A549 (cell line): Measurements from ENCODE around the gene PROCA1. TPM values are rescaled to one million over a fixed set of nuclear protein-coding genes. Genes with fewer than 3 reads are reported as not detected.
"Not testable (repeated sequence)": the region's sequence is repeated elsewhere in the genome, so short reads cannot be mapped to it uniquely, and the experiment has no call there.

Experiments used
- ATAC-seq, 2 experiments: fragments of 200-7000 bp in 1 of 2; fragments of >200 bp in 1 of 2; cut with Nextera tagmentation in 1 of 2; cut with Tn5 transposase in 1 of 2; 3 replicates each; pipeline versions ENCODE4 v1.8.0 to v1.9.1; 2018 to 2020; ENCODE audit warnings: mild to moderate bottlenecking in 1 of 2, moderate library complexity in 1 of 2
- CTCF ChIA-PET: fragments of 300-600 bp; sonication (Branson Sonifier 250); formaldehyde crosslinking; extraction: SDS; loops from one replicate; lab custom pipeline; 2021; ENCODE audit warnings: antibody characterized with exemption, inconsistent platforms; lab: Yijun Ruan, JAX
- POLR2A ChIA-PET: fragments of 350-600 bp; formaldehyde crosslinking; extraction: SDS; loops from one replicate; lab custom pipeline; 2021; ENCODE audit warnings: antibody characterized with exemption, inconsistent platforms; lab: Yijun Ruan, JAX
- DNase-seq, 2 experiments: peaks; one replicate each; pipeline versions ENCODE4 v3.0.0 to v3.0.0-alpha.2; 2011 to 2016; ENCODE audit warnings: low read depth in 1 of 2, low spot score in 1 of 2
- FAIRE-seq: peaks from 2 replicates; lab custom pipeline; 2011; peaks lifted over from hg19 to GRCh38; lab: Jason Lieb, UNC
- H3K27ac ChIP-seq, 2 experiments: fragments of >200 bp; sonication (Bioruptor Twin); formaldehyde crosslinking; 3 replicates each; pipeline ENCODE4 v1.5.1; 2016 to 2017
- H3K4me1 ChIP-seq: fragments of >200 bp; sonication (Bioruptor Twin); formaldehyde crosslinking; 3 replicates; pipeline ENCODE4 v1.6.1; 2016
- H3K4me2 ChIP-seq: fragments of >200 bp; sonication (Bioruptor Twin); formaldehyde crosslinking; 3 replicates; pipeline ENCODE4 v1.6.1; 2016
- H3K4me3 ChIP-seq: fragments of >200 bp; sonication (Bioruptor Twin); formaldehyde crosslinking; 3 replicates; pipeline ENCODE4 v1.5.1; 2016
- H3K9me3 ChIP-seq: fragments of >200 bp; sonication (Bioruptor Twin); formaldehyde crosslinking; 3 replicates; pipeline ENCODE4 v1.6.1; 2016
- ATOH8 ChIP-seq: fragments of 250-450 bp; sonication (Bioruptor Pico); IDR thresholded peaks from 2 replicates; pipeline ENCODE4 v1.5.0; 2020; ENCODE audit warnings: low read depth, mild to moderate bottlenecking, moderate library complexity
- BHLHE40 ChIP-seq: IDR thresholded peaks from 2 replicates; pipeline ENCODE4 v1.6.1; 2012; ENCODE audit warnings: low read depth, low read length, inconsistent platforms
- CEBPB ChIP-seq, 2 experiments: fragments of >200 bp in 1 of 2; sonication (Bioruptor Twin) in 1 of 2; formaldehyde crosslinking in 1 of 2; IDR thresholded peaks; 2 replicates each; pipeline ENCODE4 v1.6.1; 2012 to 2016
- EHF ChIP-seq: fragments of 250-450 bp; sonication (Bioruptor Pico); IDR thresholded peaks from 2 replicates; pipeline ENCODE4 v1.5.0; 2020; ENCODE audit warnings: mild to moderate bottlenecking
- EP300 ChIP-seq, 2 experiments: fragments of >200 bp; sonication (Bioruptor Twin); formaldehyde crosslinking; IDR thresholded peaks; 2 replicates in 1 of 2; 3 replicates in 1 of 2; pipeline ENCODE4 v1.6.1; 2016 to 2017
- FOSL2 ChIP-seq, 2 experiments: fragments of 450-650 bp in 1 of 2; fragments of >200 bp in 1 of 2; sonication (Bioruptor Twin) in 1 of 2; formaldehyde crosslinking; IDR thresholded peaks; 2 replicates each; pipeline versions ENCODE4 v1.5.0 to v1.6.1; 2016 to 2020; ENCODE audit warnings: mild to moderate bottlenecking in 1 of 2, moderate library complexity in 1 of 2
- FOXS1 ChIP-seq: fragments of 250-450 bp; sonication (Bioruptor Pico); IDR thresholded peaks from 2 replicates; pipeline ENCODE4 v1.5.0; 2020; ENCODE audit warnings: mild to moderate bottlenecking, moderate library complexity
- HEYL ChIP-seq: fragments of 250-450 bp; sonication (Bioruptor Pico); IDR thresholded peaks from 2 replicates; pipeline ENCODE4 v1.8.0; 2021; ENCODE audit warnings: mild to moderate bottlenecking, moderate library complexity
- HOXA7 ChIP-seq: fragments of 250-450 bp; sonication (Bioruptor Pico); IDR thresholded peaks from 2 replicates; pipeline ENCODE4 v1.5.0; 2020; ENCODE audit warnings: mild to moderate bottlenecking, moderate library complexity
- HOXB5 ChIP-seq: fragments of 250-450 bp; sonication (Bioruptor Pico); IDR thresholded peaks from 2 replicates; pipeline ENCODE4 v1.5.0; 2020; ENCODE audit warnings: mild to moderate bottlenecking, moderate library complexity
- JUN ChIP-seq, 2 experiments: fragments of >200 bp; sonication (Bioruptor Twin); formaldehyde crosslinking; IDR thresholded peaks; 2 replicates in 1 of 2; 3 replicates in 1 of 2; pipeline ENCODE4 v1.6.1; 2016 to 2017
- JUNB ChIP-seq: fragments of >200 bp; sonication (Bioruptor Twin); formaldehyde crosslinking; IDR thresholded peaks from 2 replicates; pipeline ENCODE4 v1.6.1; 2016
- KDM1A ChIP-seq: fragments of 200-600 bp; sonication (generic); IDR thresholded peaks from 2 replicates; pipeline ENCODE4 v1.6.1; 2016; ENCODE audit warnings: low read depth, mild to moderate bottlenecking
- MAFK ChIP-seq: fragments of 450-650 bp; IDR thresholded peaks from 2 replicates; pipeline ENCODE4 v1.6.1; 2014; ENCODE audit not compliant: partially characterized antibody
- MAZ ChIP-seq: fragments of 150-350 bp; IDR thresholded peaks from 2 replicates; pipeline ENCODE4 v1.6.1; 2014; ENCODE audit warnings: antibody characterized with exemption, low read depth, low read length, borderline replicate concordance
- MYC ChIP-seq: IDR thresholded peaks from 2 replicates; pipeline ENCODE4 v1.6.1; 2012; ENCODE audit warnings: mild to moderate bottlenecking, inconsistent platforms, low read length, improper control_type of control experiment, borderline replicate concordance
- NFE2L2 ChIP-seq: fragments of 150-350 bp; conservative IDR thresholded peaks from 2 replicates; pipeline ENCODE4 v1.6.1; 2014; ENCODE audit warnings: low read length
- NPAS2 ChIP-seq: fragments of 250-450 bp; sonication (Bioruptor Pico); IDR thresholded peaks from 2 replicates; pipeline ENCODE4 v1.8.0; 2022; ENCODE audit warnings: mild to moderate bottlenecking, moderate library complexity, borderline replicate concordance
- PBX3 ChIP-seq: IDR thresholded peaks from 2 replicates; pipeline ENCODE4 v1.6.1; 2012
- PHF8 ChIP-seq: fragments of 200-600 bp; sonication (generic); IDR thresholded peaks from 2 replicates; pipeline ENCODE4 v1.6.1; 2016; ENCODE audit warnings: low read depth, mild to moderate bottlenecking, antibody characterized with exemption, moderate library complexity, borderline replicate concordance
- POLR2AphosphoS2 ChIP-seq: conservative IDR thresholded peaks from 2 replicates; pipeline ENCODE4 v1.6.1; 2012; ENCODE audit warnings: low read length, improper control_type of control experiment, inconsistent platforms
- RARB ChIP-seq: fragments of 250-450 bp; sonication (Bioruptor Pico); IDR thresholded peaks from 2 replicates; pipeline ENCODE4 v1.8.0; 2021; ENCODE audit warnings: mild to moderate bottlenecking, moderate library complexity
- RCOR1 ChIP-seq: fragments of 150-350 bp; IDR thresholded peaks from 2 replicates; pipeline ENCODE4 v1.6.1; 2014; ENCODE audit warnings: antibody characterized with exemption, low read length, low read depth
- RFX5 ChIP-seq: fragments of 450-650 bp; IDR thresholded peaks from 2 replicates; pipeline ENCODE4 v1.7.1; 2014; ENCODE audit warnings: antibody characterized with exemption, mild to moderate bottlenecking, moderate library complexity
- SMC3 ChIP-seq: fragments of >200 bp; sonication (Bioruptor Twin); formaldehyde crosslinking; IDR thresholded peaks from 3 replicates; pipeline ENCODE4 v1.6.1; 2018; ENCODE audit warnings: inconsistent platforms
- TFCP2L1 ChIP-seq: fragments of 250-450 bp; sonication (Bioruptor Pico); IDR thresholded peaks from 2 replicates; pipeline ENCODE4 v1.5.0; 2021; ENCODE audit warnings: mild to moderate bottlenecking
- ZC3H11A ChIP-seq: fragments of 450-650 bp; IDR thresholded peaks from 2 replicates; pipeline ENCODE4 v1.6.1; 2014; ENCODE audit warnings: antibody characterized with exemption, mild to moderate bottlenecking
- ZNF302 ChIP-seq: fragments of 250-450 bp; sonication (Bioruptor Pico); IDR thresholded peaks from 2 replicates; pipeline ENCODE4 v1.9.0; 2021; ENCODE audit warnings: inconsistent platforms, mild to moderate bottlenecking, moderate library complexity
- WGBS: methylation state at CpG from one replicate; pipeline ENCODE4 v1.1.6; 2017; ENCODE audit errors: missing lambda C conversion rate; 5-methylcytosine and 5-hydroxymethylcytosine counted together
- polyA plus RNA-seq, 4 experiments: library from polyadenylated mRNA; depleted of rRNA in 3 of 4; stranded (reverse); fragments of >200 nt; fragmentation: RNase III in 1 of 4; extraction: RNeasy Plus Mini Kit Qiagen cat#74134 plus additional on column Dnase treatment in 1 of 4; gene quantifications; 2 replicates in 3 of 4; 3 replicates in 1 of 4; pipeline ENCODE4 v1.2.3, GENCODE V29; 2011 to 2017
- TF ChIP-seq, protein P1 (sequence below): fragments of >200 bp; sonication (Bioruptor Twin); formaldehyde crosslinking; IDR thresholded peaks from 2 replicates; pipeline ENCODE4 v1.6.1; 2016

PROCA1 gene
- polyA plus RNA-seq, 2 of the 4 experiments (the other 2 are of a cell fraction): 4.0 to 4.9 TPM

GRCh38 chr17:28661635-28662526 lies 49.8 kb downstream of the PROCA1 start, which contains the start of the genes SDF2 and SUPT6H (continued):
- TF ChIP-seq SMC3 (no peak), KDM1A (no peak), MAFK (no peak), JUNB (no peak), EP300 (IDR thresholded peaks at IDR 0.05) (no peak), HOXA7 (CRISPR knock-in tag) (0 out of 2 replicates have a peak, but pooled peaks have one; percentile 3), NPAS2 (CRISPR knock-in tag) (no peak), RFX5 (no peak; the same call in 1 of the 2 replicates), RARB (CRISPR knock-in tag) (no peak), HOXB5 (no peak), NFE2L2 (0 out of 2 replicates have a peak, but pooled peaks have one; percentile 12), EHF (0 out of 2 replicates have a peak, but pooled peaks have one; percentile 13), RCOR1 (no peak), MAZ (0 out of 2 replicates have a peak, but pooled peaks have one; percentile 67), JUN (IDR thresholded peaks at IDR 0.05) (peak; percentile 42 to 93; a peak in 3 of 5 replicates), POLR2AphosphoS2 (no peak), PBX3 (peak; percentile 54; the same call in 1 of the 2 replicates), ZNF302 (no peak), HEYL (CRISPR knock-in tag) (no peak), FOXS1 (CRISPR knock-in tag) (no peak), ATOH8 (CRISPR knock-in tag) (no peak), PHF8 (peak; percentile 94), ZC3H11A (no peak), BHLHE40 (no peak), CEBPB (IDR thresholded peaks at IDR 0.05) (peak in 1 of 2 experiments; percentile 50; a peak in 1 of 4 replicates), TFCP2L1 (peak; percentile 93), FOSL2 (IDR thresholded peaks at IDR 0.05) (no peak), FOSL2 (CRISPR knock-in tag; IDR thresholded peaks at IDR 0.05) (peak; percentile 20; the same call in 1 of the 2 replicates), MYC (no peak)
- TF ChIP-seq, protein P1, sequence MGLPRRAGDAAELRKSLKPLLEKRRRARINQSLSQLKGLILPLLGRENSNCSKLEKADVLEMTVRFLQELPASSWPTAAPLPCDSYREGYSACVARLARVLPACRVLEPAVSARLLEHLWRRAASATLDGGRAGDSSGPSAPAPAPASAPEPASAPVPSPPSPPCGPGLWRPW: no peak

DNA sequence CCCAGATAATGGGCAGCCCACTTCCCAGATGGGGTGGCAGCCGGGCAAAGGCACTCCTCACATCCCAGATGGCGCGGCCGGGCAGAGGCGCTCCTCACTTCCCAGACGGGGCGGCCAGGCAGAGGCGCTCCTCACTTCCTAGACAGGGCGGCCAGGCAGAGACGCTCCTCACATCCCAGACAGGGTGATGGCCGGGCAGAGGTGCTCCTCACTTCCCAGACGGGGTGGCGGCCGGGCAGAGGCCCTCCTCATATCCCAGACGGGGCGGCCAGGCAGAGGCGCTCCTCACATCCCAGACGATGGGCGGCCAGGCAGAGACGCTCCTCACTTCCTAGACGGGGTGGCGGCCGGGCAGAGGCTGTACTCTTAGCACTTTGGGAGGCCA lies 52.2 kb downstream of the PROCA1 start:
- H3K4me2 ChIP-seq, H3K4me3 ChIP-seq, FAIRE-seq, H3K9me3 ChIP-seq, ATAC-seq, DNase-seq, H3K27ac ChIP-seq, POLR2A ChIA-PET: not testable (repeated sequence)
- 96% methylated on average over 23 of the region's 23 CpGs for WGBS
- CTCF ChIA-PET: interaction anchor here (3.7 kb wide), 1 partner anchor 8 kb away, joined by 22 read pairs; no protein-coding TSS in a partner anchor
- peaks cover 31% of the 10 kb centered on the region for H3K4me1 ChIP-seq

GRCh38 chr17:28658766-28659496 lies 52.8 kb downstream of the PROCA1 start:
- H3K9me3 ChIP-seq, H3K27ac ChIP-seq, ATAC-seq, H3K4me2 ChIP-seq, POLR2A ChIA-PET, DNase-seq, H3K4me3 ChIP-seq, FAIRE-seq: not testable (repeated sequence)
- CTCF ChIA-PET: interaction anchor here (1.4 to 4.0 kb wide), 2 partner anchors 12 to 15 kb away, joined by 4 to 20 read pairs; no protein-coding TSS in a partner anchor
- H3K4me1 ChIP-seq: peaks cover 26% of the 10 kb centered on the region
- WGBS: 98% methylated on average over 23 of the region's 46 CpGs

GRCh38 chr17:28658342-28658741 lies 53.3 kb downstream of the PROCA1 start:
- CTCF ChIA-PET: interaction anchor here (1.4 to 4.0 kb wide), 3 partner anchors 10 to 14 kb away, joined by 4 to 20 read pairs (median 4); no protein-coding TSS in a partner anchor
- POLR2A ChIA-PET: interaction anchor here (0.9 kb wide), 1 partner anchor 61 kb away, joined by 3 read pairs; the partner anchor contains the start of gene RPL23A

More at GRCh38 chr17:28658342-28658741, 53.3 kb downstream of the PROCA1 start:
- peaks cover 20% of the 10 kb centered on the region for H3K4me1 ChIP-seq
- H3K4me2 ChIP-seq, FAIRE-seq, ATAC-seq, H3K4me3 ChIP-seq, H3K9me3 ChIP-seq, H3K27ac ChIP-seq, DNase-seq: not testable (repeated sequence)
- WGBS: 77% methylated on average over 8 of the region's 8 CpGs
